GM21737 (cell line): ENCODE measurements around the gene RELL1.
A peak's percentile ranks its signal among the peaks of the same experiment; 100 is the strongest.

Source experiments
- ATAC-seq: cut with Tn5 transposase; IDR thresholded peaks from one replicate; pipeline ENCODE4 v1.9.1; 2021; ENCODE audit warnings: mild to moderate bottlenecking, moderate library complexity; ENCODE audit not compliant: unreplicated experiment

RELL1 gene

DNA sequence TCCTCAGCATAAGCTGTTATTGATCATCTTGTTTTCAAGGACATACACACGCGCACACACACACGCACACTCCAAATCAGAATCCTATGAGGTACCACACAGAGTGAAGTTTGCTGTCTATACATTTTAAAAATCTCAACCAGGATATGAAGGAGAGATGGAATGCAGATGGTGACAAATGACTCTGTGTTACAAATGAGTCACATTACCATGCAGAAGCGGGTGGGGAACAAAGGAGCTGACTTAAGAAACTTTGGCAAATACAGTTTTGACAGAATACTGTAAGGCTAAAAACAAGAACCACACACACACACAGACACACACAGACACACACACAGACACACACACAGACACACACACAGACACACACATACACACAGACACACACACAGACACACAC is 81.7 kb downstream of the RELL1 start:
- ATAC-seq: no peak

DNA sequence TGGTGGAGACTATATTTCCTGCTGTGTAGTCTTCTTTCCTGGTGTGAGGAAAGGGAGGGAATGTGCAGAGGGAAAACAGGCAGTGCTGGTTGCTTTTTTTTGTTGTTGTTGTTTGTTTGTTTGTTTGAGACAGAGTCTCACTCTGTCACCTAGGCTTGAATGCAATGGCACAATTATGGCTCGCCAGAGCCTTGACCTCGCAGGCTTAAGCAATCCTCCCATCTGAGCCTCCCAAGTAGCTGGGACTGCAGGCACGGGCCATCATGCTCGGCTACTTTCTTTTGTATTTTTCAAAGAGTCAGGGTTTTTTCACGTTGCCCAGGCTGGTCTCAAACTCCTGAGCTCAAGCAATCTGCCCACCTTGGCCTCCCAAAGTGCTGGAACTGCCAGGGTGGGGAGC is 82.5 kb downstream of the RELL1 start:
- no peak for ATAC-seq

DNA sequence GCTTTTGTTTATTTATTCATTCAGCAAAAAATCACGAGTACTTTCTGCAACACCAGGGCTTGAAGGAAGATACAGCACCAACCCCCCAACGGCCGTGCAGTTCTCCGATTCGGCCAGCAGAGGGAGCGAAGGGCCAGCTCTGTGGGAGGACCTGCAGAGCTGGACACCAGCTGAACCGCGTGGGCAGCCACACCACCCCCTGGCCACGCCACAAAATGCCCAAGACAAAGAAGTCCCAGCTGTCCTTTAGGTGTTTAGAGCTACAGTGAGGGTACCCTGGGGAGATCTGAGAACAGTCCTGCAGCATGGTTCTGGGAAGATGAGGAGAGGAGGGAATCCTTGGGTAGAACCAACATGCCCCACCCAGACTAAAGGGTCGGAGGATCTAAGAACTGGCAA is 83.1 kb downstream of the RELL1 start:
- no peak for ATAC-seq

DNA sequence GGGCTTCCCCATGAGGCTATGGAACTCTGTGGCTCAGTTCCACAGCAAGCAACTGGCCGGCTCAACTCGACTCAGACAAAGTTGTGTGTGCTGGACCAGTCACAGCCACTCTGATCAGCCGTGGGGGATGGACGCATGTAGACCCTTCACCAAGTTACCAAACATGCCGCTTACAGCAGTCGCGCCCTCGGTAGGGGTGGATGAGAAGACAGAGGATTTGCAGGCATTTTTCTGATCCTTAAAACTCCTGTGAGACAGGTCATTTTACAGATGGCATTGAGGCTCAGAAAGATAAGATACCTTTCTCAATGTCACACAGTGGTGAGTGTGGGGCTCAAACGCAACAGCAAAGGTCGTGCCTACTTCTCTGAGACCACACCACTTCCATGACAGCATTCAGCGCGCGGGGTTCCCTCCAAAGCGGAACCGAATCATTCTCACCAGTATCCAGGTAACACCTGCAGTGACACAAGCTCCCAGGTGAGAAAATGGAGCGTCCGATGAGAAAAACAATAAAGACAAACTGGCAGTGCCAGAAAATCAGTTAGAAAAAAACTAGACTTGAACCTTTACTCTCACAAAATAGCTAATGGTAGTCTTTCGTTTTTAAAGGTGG is 83.6 kb downstream of the RELL1 start:
- ATAC-seq: no peak

DNA sequence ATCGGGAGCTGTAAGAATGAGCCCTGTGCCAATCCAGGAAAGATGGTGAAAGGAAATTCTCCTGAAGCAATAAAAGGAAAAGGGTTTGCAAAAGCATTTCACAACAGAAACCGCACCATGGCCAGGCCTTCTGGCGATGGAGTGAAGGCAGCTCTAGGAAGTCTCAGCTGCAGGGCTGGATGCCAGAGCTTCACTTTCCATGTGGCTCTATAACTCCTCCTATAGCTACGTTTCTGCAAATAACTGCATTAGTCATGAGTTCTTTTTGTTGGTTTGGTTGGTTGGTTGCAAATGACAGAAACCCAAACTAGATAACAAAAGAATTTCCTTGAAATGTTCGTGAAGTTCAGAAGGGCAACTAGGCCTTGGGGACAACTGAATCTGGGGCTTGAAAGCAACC is 84.6 kb downstream of the RELL1 start:
- no peak for ATAC-seq

DNA sequence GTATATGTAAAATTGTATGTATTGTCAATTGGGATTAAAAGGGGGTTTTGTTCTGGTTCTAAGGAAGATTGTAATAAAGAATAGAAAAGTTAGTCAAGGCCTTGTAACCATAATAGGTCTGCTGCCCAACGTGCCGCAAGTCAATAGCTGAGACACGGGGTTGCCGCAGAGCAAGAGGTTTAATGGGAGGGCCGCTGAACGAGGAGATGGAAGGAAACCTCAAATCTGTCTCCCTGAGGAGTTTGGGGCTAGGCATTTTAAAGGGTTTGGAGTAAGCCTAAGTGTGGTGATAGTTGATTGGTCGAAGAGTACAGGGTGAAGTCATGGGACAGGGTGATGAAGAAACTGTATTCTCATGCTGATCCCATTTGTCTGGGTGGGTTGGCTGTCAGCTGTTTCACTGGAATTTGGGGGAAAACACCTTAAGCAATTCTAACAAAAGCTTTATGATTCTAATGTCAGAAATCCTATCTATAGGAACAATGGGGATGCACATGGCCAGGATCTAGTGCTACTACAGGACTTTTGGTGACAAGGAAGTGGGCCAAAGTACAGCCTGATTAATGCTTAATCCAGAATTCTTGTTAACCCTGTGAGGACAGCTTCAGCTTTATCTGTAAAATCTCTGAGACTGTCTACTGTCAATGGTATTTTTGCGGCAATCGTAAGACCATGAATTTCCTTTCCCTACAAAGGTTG is 86.9 kb downstream of the RELL1 start:
- ATAC-seq: no peak

DNA sequence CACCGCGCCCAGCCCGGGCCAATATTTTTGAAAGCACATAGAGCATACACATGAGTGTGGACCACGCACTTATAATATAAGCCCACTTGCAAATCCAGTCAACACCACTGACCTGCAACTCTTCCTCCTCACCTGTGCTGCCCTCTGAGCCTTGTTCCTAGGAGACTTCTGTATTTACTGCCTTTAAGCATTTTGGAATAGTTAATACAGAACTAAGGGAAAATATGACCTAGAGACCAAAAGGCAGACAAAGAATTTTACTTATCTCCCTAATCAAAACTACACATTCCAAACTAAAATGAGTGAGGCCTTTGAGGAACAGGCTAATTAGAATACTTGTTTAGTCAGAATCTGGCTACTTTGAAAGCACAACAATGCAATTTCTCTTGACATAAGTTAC is 89.1 kb downstream of the RELL1 start:
- ATAC-seq: no peak

DNA sequence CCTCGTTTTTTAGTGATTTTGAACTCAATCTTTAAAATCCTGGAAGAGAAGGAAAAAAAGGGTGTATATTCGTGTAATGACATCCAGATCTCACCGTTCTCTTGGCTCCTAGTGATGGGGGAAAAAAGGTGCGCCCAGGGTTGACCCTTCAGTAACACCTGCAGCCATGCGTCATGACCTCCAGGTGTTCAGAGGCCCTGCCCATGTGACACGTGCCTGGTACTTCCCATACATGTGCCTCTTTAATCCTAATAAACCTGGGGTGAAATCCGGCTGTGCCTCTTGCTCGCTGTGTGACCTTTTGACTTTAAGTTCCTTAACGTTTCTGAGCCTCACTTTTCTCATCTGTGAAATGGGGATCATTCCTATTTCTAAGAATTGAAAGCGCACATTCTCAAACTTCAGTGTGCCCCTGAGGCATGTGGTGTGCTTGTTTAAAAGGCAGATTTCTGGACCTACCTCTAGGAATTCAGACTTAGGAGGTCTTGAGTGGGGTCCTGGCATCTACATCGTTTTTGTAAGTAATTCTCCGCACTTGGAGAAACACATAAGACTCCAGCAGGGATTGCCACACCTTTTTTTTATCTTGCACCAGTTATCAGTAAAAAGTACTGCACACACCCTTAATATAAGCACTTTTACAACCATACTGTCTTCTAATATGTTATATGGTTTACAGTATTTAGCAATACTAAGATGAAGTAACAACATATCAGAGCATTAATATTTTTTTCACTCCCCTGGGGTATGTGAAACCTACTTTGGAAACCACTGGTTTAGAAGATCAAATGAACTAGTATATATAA is 90.1 kb downstream of the RELL1 start:
- ATAC-seq: no peak

DNA sequence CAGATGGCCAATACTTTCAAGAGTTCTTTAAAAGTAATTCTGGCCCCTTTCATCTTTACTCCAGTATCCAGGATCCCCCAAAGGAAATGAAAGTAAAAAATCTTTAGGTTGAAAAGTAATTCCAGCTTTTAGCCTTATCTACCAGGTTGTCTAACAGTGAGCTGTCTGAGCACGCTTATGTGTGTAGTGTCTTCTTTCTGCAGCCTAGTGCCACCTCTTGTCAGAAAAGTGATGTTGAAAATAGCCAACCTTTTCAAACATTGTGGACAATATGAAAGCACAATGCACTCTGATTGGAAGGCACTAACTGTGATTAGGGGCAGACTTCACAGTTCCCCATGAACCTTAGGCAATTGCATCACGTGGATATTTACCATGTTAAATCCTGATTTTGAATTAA is 92.1 kb downstream of the RELL1 start:
- no peak for ATAC-seq

DNA sequence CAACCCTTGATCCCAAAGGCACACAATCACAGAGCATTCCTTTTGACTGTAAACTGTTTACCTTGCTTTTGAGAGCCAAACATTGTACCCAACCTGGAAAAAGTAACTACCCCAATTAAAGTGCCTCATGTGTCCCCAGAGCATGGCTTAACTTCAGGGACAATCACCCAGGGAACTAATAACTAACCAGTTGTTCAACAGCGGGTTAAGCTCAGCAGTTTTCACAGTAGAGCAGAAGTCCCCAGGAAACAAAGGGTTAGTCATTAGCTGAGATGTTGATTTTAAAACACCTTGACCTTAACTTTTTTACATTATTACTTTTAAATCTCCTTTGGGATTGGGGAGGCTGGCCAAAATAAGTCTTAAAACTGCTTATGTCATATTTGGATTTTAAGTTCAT is 94.8 kb downstream of the RELL1 start:
- ATAC-seq: no peak

DNA sequence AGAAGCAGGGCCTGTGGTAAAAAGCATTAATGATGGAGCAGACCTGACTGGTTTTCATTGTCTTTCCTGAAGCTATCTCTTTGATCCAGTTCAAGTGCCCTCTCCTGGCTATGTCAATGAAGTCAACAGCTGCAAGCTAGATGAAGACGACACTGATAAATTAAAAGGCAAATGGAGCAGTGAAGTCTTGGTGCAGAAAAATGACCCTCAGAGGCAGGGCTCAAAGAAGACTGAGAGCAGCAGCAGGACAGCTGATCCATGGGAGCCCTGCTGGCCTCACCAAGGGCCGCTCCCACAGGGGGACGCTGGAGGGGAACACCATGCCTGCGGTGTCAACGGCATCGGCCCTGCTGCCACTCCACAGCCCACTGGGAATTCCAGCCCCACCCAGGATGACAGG is 96.2 kb downstream of the RELL1 start:
- ATAC-seq: no peak

DNA sequence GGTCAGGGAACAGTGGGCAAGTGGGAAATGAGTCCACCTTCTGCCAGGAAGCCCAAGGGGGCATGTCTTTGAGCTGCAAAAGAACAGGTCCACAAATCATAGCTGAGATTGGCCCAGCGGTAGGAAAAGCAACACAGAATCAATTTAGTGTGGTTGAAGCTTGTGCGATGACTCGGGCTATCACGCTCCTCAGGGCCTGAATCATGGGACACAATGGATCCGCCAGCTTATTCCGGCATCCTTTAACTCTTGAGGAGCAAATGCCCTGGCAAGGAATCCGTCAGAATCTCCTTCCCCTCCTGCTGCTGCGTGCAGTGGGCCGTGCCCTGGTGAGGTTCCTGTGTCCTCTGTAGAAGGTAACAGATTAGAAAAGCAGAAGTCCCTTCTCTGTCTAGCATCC is 98.0 kb downstream of the RELL1 start:
- no peak for ATAC-seq

DNA sequence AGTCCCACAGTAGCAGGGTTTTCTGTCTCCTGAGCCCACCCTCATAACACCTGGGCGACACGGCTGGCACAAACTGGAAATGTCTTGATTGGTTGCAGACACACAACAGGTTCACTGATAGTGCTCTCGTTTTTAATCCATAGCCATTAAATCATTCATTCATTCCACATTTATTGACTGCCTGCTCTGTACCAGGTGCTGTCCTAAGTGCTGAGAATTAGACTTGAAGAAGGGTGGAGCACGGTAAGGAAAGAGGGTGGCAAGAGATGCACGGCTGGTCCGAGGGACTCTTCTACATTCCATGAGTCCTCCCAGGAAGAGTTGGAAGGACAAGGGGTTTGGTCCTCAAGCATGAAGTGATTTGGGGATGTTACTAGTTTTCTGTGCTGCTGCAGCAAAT is 100.0 kb downstream of the RELL1 start:
- no peak for ATAC-seq

DNA sequence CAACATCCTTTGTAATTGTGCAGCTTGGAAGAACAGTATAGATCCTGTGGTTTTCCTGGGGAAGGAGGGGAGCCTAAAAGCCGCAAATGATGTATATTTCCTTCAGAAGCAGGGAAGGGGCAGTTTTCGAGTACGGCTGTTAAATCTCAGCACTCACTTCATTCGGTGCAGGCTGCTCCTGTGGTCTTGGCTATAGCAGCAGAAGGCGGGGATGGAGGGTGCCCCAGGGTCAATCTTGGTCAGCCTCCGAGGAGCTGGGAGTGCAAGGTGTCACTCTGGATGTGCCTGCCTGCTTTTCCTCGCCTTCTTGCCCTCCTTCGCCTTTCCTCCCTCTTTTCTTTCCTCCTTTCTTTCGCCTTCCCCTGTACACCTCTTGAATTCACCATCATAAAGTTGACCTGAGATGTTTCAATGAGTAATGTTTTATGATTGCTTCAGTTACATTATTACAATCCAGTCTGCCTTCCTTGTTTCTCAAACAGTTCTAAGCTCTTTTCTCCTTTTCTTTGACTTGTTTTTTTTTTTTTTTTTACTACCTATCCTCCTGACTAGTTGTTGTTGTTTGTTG is 101.6 kb downstream of the RELL1 start:
- ATAC-seq: no peak

DNA sequence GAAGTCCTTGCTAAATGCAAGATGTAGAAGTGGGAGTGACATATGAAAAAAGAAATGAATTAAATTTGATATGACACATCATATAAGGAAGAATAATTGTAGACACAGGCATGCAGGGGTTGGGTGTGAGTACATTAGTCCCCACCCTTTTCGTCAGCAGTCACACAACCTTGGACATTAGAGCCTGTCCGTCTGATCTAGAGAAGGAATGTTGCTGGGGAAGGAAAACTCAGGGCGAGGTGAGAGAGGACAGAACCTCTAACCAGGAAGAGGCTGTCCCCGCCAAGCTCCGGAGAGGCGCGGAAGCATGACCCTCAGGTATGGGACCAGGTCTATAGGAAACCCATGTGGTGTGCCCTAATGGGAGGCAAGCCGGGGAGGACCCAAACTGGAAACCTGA is 102.1 kb downstream of the RELL1 start:
- no peak for ATAC-seq

DNA sequence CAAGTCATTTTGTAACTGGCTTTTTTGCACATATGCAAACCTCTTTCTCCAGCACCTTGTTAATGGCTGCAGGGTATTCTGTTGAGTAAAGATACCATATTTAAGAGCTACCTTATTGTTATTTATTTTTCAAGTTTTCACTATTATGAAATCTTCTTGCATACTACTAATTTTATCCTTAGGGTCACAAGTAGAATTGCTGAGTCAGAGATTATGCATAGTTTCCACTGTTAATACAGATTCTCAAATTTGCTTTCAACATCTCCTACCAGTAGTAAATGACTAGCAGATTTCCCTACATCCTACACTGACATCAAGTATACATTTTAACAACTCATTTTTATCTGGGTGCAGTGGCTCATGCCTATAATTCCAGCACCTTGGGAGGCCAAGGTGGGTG is 112.6 kb downstream of the RELL1 start:
- no peak for ATAC-seq

DNA sequence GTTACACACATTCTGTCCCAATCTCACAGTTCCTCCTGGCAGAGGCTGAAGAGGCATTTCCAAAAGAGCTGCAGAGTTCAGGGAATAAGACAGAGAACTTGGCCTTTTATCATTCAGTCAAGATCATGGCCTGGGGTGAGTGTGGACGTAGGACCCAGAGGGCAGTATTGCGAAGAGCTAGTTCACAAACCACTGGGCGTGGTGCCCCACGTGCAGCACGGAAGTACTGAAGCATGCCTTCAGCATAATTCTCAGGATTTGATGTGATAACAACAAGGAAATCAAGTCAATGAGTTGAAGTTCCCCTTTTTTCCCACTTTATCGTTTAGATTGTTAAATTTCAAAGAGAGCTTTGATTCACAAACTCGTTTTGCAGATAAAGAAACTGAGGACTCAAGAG is 117.7 kb downstream of the RELL1 start:
- ATAC-seq: no peak

DNA sequence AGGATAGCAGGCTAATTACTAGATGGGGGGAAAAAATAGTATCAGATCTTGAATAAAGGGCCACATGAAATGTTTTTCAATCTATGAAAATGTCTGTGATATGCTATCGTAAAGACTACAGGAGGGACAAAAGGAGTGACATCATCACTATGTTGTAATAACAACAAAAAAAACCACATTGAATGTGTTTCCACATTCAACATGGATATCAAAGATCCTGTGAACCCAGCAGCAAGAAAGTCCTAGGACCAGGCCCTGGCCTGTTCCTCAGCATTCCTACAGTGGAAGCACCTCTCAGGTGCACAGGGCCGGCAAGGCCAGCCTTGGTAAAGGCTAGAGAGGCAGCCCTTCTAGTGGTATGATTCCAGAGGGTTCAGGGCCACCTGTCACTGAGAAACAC is 118.3 kb downstream of the RELL1 start:
- no peak for ATAC-seq

DNA sequence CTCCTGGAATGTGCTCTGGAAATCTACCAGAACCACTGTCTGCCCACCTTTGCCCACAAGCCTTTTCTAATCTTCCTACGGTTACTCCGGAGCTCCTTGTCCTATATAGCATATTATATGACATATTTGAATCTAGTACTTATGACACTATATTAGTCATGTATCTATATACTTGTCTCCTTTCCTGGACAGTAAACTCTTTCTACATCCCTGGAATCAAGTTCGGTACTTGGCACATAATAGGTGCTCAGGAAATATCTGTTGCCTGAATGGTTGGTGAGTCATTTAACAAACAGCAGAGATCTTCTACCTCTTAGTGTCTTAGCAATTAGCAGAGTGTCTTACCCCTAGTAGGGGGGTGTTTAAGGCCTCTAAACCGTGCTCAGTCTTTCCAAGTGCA is 123.6 kb downstream of the RELL1 start:
- ATAC-seq: no peak

DNA sequence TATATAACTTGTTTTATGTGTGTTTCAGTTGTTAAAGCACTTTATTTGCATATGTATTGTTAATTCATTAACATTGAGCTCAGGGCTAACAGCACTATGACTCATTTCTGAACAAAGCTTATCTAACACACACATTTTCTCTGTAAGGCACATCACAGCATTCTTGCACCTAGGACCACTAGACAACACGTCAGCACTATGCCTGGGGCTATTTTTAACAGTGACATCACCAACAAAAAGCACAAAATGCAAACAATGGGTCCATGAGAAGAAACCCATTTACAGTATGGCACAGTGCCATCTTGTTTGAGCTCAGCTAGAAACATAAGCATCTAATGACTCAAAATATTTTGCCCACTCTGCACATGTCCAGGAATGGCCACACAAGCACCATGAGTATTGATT is 124.4 kb downstream of the RELL1 start:
- ATAC-seq: peak; percentile 93

DNA sequence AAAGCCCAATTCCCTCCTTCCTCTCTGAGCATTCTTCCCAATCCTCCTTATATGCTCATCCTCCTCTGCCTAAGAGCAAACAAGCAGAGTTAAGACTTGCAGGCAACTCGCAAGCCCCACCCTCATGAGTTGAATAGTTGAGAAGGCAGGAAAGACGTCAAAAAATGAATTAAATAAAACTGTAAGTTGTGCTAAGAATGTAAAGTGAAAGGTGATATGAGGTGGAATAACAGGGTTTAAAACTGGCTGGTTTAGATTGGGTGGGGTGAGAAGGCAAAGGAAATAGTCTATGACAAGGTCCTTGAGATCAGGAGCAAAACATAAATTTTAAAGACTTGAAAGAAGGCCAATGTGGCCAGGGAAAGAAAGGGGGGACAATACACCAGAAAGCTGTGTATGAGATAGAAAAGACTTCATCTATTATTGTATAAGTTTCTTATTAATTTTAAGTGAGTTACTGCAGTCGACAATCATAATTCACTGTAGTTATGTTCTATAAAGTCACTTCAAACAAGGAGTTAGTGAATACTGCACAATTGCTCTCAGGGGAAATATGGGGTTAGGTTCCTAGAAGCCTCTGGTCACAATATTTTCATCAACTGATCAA is 124.9 kb downstream of the RELL1 start:
- peak; percentile 84 for ATAC-seq
